ENCODE results near the gene FAM98C.

The FAM98C gene

DNA sequence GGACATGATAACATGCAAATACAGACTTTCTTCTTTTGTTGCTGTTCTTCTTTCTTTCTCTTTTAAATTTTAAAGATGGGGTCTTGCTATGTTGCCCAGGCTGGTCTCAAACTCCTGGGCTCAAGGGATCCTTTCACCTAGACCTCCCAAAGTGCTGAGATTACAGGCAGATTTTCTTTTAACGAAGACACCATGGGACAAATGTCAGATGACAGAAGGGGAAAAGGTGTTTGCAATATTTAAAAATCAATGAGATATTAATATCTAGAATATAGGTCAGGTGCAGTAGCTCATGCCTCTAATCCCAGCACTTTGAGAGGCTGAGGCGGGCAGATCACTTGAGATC, 26.9 kb downstream of the FAM98C start:
- DNase-seq = no peak

DNA sequence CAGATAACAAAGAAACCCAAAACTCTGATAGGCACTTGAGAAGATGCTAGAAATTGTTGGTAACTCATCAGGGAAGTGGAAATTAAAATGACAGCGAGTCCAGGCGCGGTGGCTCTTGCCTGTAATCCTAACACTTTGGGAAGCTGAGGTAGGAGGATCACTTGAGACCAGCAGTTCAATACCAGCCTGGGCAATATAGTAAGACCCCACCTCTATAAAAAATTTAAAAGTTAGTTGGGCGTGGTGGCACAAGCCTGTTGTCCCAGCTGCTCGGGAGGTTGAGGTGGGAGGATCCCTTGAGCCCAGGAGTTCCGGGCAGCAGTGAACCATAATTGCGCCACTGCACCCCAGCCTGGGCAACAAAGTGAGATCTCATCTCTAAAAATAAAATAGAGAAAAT, 28.0 kb downstream of the FAM98C start:
- no peak for DNase-seq

DNA sequence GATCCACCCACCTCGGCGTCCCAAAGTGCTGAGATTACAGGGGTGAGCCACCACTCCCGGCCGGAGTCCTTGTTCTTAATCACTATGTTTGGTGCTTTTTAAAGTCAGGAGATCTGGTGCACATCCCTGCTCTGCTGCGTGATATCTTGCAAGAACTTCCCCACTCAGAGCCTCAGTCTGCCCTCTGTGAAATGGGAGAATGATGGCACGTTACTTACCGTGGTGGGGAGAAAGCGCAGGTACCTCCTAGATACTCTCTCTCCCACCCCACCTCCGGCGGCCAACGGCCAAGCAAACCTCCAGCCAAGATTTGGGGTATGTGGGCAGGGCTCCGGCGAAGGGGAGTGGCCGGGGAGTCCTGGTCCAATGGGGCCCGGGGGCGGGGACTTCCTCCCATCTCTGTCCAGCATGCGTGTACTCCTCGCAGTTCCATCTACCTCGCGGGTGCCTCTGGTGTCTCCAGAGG, 30.4 kb downstream of the FAM98C start, which contains the start of gene RYR1:
RYR1 (plus strand) TSS at position 424 of the 466 bp plus-strand sequence. CDS start 139 bp downstream, outside the sequence.
- DNase-seq = no peak

DNA sequence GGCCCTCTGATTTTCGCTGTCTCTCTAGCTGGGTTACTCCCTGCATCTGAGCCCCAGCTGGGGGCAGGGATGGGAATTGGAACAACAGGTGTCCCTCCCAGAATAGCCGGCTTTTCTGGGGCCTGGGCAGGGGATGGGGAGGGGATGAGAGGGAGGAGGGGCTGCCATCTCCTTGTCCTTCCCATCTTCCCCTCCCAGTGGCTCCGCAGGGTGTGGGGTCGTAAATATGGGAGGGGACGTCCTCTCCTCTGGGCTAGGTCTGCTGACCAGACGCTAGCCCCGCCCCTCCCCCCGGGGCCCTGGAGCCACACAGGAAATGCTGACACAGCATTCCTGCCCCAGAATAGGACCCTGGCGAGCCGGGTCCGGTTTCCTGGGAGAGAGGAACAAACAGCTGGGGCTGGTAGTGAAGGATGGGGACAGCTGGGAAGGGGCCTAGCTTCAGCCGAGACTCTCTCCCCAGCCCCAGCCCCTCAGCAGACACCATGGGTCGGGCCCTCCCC, 31.7 kb downstream of the FAM98C start:
- no peak for DNase-seq

DNA sequence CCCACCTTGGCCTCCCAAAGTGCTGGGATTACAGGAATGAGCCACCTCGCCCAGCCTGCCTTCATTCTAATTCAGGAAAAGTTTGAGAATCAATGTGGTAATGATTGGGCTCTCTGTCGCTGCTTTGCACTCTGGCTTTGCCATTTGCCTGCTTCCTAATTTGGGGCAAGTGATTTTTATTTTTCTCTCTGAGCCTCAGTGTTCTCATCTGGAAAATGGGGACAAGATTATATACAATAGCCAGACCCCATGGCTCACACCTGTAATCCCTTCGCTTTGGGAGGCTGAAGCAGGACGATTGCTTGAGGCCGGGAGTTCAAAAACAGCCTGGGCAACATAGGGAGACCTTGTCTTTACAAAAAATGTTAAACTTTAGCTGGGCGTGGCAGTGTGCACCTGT, 34.4 kb downstream of the FAM98C start:
- DNase-seq = no peak

DNA sequence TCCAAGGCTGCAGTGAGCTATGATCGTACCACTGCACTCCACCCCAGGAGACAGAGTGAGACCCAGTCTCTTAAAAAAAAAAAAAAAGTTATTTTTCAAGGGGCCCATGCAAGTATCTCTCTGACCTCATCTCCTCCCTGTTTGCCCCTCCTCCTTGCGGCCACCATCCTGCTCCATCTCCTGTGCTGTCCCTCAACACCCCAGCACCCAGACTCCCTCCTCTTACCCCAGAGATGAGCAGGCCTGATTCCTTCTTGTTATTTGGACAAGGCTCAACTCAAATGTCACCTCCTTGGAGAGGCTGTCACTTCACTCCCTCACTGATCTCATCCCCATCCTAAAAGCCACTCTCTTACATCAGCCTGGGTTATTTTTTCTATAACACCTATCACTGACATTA, 35.0 kb downstream of the FAM98C start:
- no peak for DNase-seq

DNA sequence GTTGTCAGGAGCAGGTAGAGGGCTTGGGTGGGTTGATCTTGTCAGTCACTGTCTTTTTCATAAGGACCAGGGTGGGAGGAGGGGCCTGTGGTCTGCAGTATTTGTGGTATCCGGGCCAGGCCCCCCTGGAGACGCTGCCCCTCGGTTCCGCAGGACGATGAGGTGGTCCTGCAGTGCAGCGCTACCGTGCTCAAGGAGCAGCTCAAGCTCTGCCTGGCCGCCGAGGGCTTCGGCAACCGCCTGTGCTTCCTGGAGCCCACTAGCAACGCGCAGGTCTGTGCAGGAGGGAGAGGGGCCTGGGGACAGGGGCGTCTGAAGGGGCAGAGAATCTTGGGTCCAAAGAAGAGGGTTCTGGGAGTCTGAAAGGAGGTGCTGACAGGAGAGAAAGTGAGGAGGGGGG, 37.7 kb downstream of the FAM98C start:
- DNase-seq = no peak

DNA sequence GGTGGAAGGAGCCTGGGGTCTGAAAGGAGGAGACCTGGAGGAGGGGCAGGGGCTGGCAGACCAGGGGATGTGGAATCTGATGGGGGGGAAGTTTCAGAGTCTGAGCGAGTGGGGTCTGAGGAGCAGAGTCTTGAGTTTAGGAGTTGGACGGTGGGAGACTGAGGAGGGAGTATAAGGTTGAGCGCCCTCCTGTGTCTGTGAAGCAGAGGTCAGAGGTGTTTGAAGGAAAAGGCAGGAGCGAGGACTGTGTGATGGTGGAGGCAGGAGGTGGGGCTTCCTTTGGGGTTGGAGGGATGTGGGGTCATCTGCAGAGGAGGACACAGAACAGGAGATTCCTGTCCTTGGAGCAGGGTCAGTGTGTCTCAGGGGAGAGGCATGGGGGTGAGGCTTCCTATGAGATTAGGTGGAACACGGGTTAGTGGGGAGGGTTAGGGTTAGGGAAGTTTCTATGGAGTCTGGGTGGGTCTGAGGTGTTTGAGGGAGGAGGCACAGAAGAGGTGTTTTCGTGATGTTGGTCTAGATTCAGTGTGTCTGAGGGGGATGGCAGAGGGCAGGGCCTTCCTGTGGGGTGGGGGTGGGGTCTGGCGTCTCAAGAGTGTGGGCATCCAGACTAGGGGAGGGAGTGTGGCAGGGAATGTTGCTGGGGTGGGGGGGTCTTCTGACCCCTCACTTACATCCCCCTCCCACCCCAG, 38.9 kb downstream of the FAM98C start:
- no peak for DNase-seq

DNA sequence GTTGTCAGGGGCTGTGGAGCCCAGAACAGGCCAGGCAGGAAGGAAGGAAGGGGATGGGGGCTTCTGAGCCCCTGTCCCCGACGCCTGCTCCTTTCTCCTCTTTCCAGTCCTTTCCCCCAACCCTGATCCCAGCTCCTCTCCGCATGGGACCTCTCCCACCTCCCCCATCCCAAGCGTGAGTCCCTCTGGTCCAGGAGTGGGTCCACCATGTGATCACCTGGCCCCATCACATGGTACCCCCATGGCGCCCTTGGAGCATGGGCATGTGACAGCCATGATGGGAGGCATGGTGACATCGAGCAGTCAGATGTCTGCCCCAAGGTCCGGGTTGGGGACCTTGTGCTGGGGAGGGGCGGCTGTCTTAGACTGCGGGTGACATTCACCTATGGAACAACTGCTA, 39.8 kb downstream of the FAM98C start:
- no peak for DNase-seq

DNA sequence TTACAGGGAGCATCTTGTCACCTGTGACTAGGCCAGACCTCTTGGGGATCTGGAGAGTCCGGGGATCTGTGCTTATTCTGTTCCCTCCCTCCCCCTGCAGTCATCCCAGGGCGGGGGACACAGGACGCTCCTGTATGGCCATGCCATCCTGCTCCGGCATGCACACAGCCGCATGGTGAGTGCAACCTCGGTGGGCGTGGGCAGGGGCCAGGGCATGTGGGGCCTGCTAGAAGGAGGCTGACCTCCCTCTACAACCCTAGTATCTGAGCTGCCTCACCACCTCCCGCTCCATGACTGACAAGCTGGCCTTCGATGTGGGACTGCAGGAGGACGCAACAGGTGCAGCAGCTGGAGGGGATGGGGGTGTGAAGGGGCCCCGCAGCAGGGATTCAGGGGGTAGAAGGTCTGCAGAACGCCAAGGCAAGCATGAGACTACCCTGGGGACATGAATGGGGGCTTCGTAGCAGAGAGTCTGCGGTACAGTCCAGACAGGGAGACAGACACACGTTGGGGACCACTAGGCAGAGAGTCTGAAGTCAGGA, 40.6 kb downstream of the FAM98C start:
- no peak for DNase-seq

DNA sequence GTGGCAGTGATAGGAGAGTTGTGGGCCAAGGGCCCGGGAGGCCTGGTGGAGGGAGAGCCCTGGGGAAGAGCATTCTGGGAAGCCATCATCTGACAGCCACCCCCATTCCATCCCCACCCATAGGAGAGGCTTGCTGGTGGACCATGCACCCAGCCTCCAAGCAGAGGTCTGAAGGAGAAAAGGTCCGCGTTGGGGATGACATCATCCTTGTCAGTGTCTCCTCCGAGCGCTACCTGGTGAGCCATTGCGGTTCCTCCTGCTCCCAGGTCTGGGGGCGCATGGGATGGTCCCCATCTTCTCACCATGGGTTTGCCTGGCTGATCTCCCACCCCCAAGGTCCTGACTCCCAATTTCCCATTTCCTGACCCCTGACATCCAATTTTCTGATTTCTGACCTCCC, 41.1 kb downstream of the FAM98C start:
- no peak for DNase-seq

DNA sequence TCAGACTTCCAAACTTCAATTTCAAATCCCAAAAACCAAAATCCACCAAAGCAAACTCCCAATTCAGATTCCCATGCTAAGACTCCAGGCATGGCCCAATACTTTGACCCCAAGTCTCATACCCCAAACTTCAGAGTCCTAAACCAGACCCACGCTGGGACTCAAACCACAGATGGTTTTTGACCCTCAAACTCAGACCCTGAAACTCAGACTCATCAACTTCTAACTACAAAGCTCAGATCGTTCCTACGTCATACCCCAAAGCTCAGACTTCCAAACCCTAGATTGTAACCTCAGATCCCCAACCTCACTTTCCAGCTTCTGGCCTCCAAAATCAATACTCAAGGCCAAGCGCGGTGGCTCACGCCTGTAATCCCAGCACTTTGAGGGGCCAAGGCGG, 42.5 kb downstream of the FAM98C start:
- DNase-seq = no peak

DNA sequence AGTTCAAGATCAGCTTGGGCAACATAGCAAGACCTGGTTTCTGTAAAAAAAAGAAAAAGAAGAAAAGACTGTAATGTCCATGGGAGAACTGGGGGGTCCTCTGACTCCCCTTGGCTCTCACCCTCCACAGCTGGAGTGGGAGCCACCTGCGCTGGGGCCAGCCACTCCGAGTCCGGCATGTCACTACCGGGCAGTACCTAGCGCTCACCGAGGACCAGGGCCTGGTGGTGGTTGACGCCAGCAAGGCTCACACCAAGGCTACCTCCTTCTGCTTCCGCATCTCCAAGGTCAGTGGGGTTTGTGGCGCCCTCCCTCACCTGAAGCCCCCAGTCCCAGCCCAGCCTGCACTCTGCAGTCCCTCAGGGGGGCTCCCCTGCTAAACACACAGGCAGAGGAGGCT, 45.3 kb downstream of the FAM98C start:
- DNase-seq = no peak

DNA sequence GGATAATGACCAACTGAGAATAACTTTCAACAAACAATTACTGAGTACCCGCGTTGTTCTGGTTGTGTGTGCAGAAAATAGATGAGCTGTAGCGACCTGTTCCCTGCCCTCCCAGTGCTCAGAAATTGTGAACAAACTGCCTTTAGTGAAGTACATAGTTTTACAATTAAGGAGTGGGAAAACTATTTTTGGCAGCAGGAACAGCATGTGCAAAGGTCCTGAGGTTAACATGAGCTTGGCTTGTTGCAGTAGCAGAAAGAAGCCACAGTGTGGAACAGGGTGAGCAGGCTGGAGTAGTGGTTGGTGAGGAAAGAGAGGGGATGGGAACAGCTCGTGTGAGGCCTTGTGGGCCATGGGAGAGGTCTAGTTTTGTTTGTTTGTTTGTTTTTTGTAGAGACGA, 46.6 kb downstream of the FAM98C start:
- no peak for DNase-seq

DNA sequence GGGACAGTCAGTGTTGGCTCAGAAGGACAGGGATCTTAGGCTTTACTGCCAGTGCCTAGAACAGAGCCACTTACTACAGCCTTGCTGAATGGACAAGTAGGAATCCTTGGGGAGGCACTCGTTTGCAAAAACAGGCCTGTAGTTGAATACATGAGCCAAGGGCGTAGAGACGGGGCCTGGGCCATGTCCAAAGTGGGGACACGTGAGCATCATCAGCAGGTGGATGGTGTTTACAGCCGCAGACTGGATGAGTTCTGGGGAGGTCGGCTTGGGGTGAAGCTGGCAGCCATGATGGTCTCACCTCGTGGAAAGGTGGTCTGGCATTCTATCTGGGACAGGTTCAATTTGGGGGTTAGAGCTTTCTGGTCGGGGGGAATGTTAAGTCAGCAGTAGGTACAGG, 48.1 kb downstream of the FAM98C start:
- no peak for DNase-seq

DNA sequence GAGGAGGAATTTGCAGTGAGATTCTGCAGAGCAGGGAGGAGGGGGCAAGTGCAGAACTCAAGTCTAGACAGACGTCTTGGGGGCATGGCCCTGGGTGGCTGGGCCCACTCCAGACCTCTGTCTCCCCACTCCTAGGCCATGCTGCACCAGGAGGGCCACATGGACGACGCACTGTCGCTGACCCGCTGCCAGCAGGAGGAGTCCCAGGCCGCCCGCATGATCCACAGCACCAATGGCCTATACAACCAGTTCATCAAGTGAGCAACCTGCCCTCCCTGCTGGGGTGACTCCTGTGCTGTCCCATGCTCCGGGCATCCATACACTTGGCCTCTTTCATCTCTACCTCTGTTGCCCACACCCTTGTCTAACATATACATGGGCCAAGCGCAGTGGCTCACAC, 48.7 kb downstream of the FAM98C start:
- no peak for DNase-seq

DNA sequence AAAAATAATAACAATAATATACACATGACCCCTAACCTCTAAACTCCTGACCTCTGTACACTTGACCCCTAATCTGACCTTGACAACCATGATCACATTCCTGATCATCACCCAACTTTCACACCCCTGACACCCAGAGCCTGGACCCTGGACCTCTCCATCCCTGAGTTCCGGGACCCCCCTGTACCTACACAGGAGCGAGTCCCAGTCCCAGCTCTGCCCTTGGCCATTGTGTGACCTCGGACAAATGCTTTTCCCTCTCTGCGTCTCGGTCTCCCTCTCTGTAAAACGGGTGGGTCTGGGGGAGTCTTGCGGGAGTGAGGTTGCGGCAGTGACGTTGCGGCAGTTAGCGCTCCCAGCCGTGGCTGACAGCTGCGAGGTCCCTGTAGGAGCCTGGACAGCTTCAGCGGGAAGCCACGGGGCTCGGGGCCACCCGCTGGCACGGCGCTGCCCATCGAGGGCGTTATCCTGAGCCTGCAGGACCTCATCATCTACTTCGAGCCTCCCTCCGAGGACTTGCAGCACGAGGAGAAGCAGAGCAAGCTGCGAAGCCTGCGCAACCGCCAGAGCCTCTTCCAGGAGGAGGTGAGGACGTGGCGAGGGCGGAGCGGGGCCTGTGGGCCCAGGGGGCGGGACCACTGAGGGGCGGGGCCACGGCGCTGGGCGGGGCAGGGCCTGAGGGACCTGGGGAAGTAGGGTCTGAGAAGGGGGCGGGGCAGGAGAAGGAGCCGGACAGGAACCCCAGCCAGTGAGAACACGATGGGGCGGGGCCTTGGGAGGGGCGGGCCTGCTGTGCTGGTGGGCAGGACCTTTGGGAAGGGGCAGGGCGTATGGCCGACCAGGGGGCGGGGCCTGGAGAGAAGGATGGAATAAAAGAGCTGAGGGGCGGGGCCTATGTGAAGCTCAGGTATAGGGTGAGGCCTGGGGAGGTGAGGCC, 49.8 kb downstream of the FAM98C start:
- no peak for DNase-seq

DNA sequence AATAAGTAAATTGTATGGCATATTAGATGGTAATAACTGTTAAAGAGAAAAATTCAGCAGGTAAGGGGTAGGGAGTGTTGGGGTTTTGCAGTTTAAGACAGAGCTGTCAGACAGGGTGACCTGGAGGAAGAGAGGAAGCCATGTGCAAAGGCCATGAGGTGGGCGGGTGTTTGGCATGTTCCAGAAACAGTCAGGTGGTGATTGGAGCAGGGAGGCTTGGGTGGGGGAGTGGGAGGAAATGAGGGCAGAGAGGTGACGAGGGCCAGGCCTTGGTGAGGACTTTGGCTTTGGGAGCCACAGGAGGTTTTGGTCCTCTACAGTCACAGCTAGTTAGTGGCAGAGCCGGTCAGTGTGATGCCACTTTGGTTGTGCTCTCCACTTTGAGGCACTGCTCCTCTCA, 50.7 kb downstream of the FAM98C start:
- no peak for DNase-seq

DNA sequence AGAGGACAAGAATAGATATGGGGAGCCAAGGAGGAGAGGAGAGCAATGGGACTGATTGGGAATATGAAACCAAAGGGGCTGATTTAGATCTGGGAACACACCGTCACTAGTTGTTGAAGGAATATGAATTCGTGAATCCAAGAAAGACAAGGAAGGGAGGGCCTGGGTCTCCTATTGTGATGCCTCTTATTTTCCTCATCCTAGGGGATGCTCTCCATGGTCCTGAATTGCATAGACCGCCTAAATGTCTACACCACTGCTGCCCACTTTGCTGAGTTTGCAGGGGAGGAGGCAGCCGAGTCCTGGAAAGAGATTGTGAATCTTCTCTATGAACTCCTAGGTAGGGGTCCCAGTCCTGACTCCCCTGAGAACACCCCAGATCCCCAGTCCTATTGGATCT, 52.1 kb downstream of the FAM98C start:
- DNase-seq = no peak

DNA sequence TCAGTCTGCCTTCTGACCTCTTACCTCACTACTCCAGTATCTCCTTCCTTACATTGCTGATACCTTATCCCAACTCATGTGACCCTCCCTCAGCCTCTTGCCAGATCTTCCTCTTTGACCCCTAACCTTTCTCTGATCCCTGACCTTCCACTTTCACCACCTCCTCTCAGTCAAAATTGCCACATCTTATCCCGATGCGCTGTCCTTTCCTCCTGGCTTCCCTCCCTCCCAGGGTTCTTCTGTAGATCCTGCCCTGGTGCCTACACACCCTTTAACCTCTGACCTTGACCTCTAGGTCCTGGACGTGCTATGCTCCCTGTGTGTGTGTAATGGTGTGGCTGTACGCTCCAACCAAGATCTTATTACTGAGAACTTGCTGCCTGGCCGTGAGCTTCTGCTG, 54.3 kb downstream of the FAM98C start:
- DNase-seq = no peak

DNA sequence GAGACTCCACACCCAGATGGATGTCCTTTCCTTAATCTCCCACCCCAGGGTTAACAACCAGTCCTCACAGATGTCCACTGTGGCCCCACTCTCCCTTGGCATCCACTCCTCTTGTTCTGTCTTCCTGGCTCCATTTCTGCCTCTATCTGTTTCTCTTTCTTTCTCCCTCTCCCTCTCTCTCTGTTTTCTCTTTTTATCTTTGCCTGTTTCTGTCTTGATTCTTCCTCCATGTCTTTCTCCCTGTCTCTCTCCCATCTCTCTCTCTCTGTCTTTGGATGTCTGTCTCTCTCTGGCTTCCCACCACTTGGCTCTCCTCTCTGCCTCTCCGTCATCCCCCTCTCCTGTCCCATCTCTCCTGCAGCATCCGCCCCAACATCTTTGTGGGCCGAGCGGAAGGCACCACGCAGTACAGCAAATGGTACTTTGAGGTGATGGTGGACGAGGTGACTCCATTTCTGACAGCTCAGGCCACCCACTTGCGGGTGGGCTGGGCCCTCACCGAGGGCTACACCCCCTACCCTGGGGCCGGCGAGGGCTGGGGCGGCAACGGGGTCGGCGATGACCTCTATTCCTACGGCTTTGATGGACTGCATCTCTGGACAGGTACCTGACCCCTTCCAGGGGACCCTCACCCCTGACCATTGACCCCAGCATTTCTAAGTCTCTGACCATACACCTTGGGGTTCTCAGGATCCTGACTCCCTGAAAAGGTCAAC, 55.0 kb downstream of the FAM98C start:
- DNase-seq = no peak
